Testis (tissue), 3 donors: ENCODE results near the gene PPM1H. TPM values are rescaled to one million over a fixed set of nuclear protein-coding genes. Genes with fewer than 3 reads are reported as not detected.

Experiments used
- DNase-seq: peaks from one replicate; pipeline ENCODE4 v3.0.0-alpha.2; 2019
- H3K27ac ChIP-seq, 2 donors: fragments of 200-600 bp; sonication (generic); one replicate each; pipeline ENCODE4 v1.5.1; 2019
- H3K27me3 ChIP-seq: fragments of 200-600 bp; sonication (generic); one replicate; pipeline ENCODE4 v1.5.1; 2019
- H3K36me3 ChIP-seq: fragments of 200-600 bp; sonication (generic); one replicate; pipeline ENCODE4 v1.5.1; 2017; ENCODE audit warnings: low read depth; ENCODE audit errors: missing control alignments
- H3K4me1 ChIP-seq: fragments of 200-600 bp; sonication (generic); one replicate; pipeline ENCODE4 v1.5.1; 2019
- H3K4me3 ChIP-seq, 2 donors: fragments of 200-600 bp; sonication (generic); one replicate each; pipeline ENCODE4 v1.5.1; 2017 to 2019
- H3K9me3 ChIP-seq: fragments of 200-600 bp; sonication (generic); one replicate; pipeline ENCODE4 v1.5.1; 2017
- CTCF ChIP-seq, 3 experiments: fragments of 450-650 bp in 2 of 3; fragments of 200-600 bp in 1 of 3; sonication (generic) in 1 of 3; IDR thresholded peaks; one replicate each; pipeline ENCODE4 v1.5.1; 2016 to 2019; ENCODE audit warnings: antibody characterized with exemption in 3 of 3, mild to moderate bottlenecking in 2 of 3, moderate library complexity in 1 of 3
- POLR2A ChIP-seq: fragments of 450-650 bp; IDR thresholded peaks from one replicate; pipeline ENCODE4 v1.6.1; 2017; ENCODE audit warnings: antibody characterized with exemption, mild to moderate bottlenecking, moderate library complexity
- WGBS, 2 donors: methylation state at CpG; one replicate each; pipeline ENCODE4 v1.1.5; 2018; 5-methylcytosine and 5-hydroxymethylcytosine counted together
- intact Hi-C: fragments of 100-400 bp; cut with DNase I; formaldehyde crosslinking; loops from one replicate; pipeline ENCODE4 v1.15.1; 2023; ENCODE audit warnings: low total_unique reads
- polyA plus RNA-seq: library from polyadenylated mRNA; stranded (reverse); fragments of 350-450 nt; fragmentation: Illumina TruSeq; extraction: RNeasy Lipid Tissue Mini Kit (QIAGEN cat#74804); gene quantifications from one replicate; pipeline ENCODE4 v1.2.3, GENCODE V29; 2014; ENCODE audit warnings: low read depth, low replicate concordance; ENCODE audit not compliant: insufficient read depth
- total RNA-seq, 2 donors: library from RNA; depleted of rRNA; stranded (reverse); fragments of >200 nt; gene quantifications; one replicate each; pipeline ENCODE4 v1.2.3, GENCODE V29; 2016

The PPM1H gene
- total and polyA plus RNA-seq, 3 donors from 2014 or later, result 2.5 to 9.1 (median 2.7) TPM

- Histone ChIP-seq H3K36me3 (no peaks in the 10 kb centered on the region), H3K4me3 (no peak overlapping the region), H3K27ac (no peak overlapping the region), H3K4me1 (no peaks in the 10 kb centered on the region), H3K27me3 (no peaks in the 10 kb centered on the region), H3K9me3 (no peaks in the 10 kb centered on the region)
- TF ChIP-seq CTCF (IDR thresholded peaks at IDR 0.05), result no peak
- no peak for TF ChIP-seq POLR2A
- 60 to 80% methylated on average over 4 of the region's 4 CpGs for WGBS, 2 donors
- intact Hi-C loops, result loop anchor here (5.0 kb wide), 1 partner anchor 361 kb away; no protein-coding TSS in a partner anchor
- no peak for DNase-seq
These were observed 132.0 kb downstream of the PPM1H start for GRCh38 chr12:62802984-62803383.

GRCh38 chr12:62802321-62802720, 132.6 kb downstream of the PPM1H start:
- Histone ChIP-seq H3K4me3 (no peak overlapping the region), H3K36me3 (no peaks in the 10 kb centered on the region), H3K4me1 (no peaks in the 10 kb centered on the region), H3K27ac (no peak overlapping the region), H3K27me3 (no peaks in the 10 kb centered on the region), H3K9me3 (no peaks in the 10 kb centered on the region)
- DNase-seq, result no peak
- TF ChIP-seq CTCF (IDR thresholded peaks at IDR 0.05), result no peak
- TF ChIP-seq POLR2A, result no peak
- 86 to 89% methylated on average over 7 of the region's 7 CpGs for WGBS, 2 donors
- intact Hi-C loops, result loop anchor here (5.0 kb wide), 1 partner anchor 360 kb away; no protein-coding TSS in a partner anchor

DNA sequence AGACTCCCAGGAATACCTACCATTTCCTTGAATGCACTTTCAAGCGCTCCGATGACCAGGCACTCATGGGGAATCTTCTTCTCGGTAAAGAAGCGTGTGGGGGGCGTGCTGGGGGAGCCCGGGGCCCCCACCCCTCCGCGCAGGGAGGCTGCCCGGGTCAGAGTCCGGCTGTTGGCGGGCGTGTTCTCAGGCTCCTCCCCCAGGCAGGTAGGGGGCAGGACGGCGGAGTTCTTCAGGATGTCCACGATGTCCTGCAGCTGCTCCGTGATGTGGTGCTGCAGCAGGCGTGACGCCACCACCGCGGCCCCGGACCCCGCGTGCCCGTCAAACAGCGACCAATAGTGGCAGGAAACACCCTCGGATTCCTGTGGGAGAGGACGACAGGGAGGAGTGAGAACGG, 133.2 kb downstream of the PPM1H start:
- H3K27ac ChIP-seq, result no peak overlapping the region
- H3K9me3 ChIP-seq, result no peaks in the 10 kb centered on the region
- H3K36me3 ChIP-seq, result no peaks in the 10 kb centered on the region
- TF ChIP-seq CTCF (IDR thresholded peaks at IDR 0.05) (no peak), POLR2A (no peak)
- no peaks in the 10 kb centered on the region for H3K4me1 ChIP-seq
- H3K27me3 ChIP-seq, result no peaks in the 10 kb centered on the region
- WGBS, 2 donors, result 67 to 72% methylated on average over 12 to 28 of the region's 28 CpGs
- peak overlapping the region in 1 of 2 donors; percentile 22 for H3K4me3 ChIP-seq
- intact Hi-C loops, result loop anchor here (5.0 kb wide), 1 partner anchor 359 kb away; no protein-coding TSS in a partner anchor
- DNase-seq, result no peak

DNA sequence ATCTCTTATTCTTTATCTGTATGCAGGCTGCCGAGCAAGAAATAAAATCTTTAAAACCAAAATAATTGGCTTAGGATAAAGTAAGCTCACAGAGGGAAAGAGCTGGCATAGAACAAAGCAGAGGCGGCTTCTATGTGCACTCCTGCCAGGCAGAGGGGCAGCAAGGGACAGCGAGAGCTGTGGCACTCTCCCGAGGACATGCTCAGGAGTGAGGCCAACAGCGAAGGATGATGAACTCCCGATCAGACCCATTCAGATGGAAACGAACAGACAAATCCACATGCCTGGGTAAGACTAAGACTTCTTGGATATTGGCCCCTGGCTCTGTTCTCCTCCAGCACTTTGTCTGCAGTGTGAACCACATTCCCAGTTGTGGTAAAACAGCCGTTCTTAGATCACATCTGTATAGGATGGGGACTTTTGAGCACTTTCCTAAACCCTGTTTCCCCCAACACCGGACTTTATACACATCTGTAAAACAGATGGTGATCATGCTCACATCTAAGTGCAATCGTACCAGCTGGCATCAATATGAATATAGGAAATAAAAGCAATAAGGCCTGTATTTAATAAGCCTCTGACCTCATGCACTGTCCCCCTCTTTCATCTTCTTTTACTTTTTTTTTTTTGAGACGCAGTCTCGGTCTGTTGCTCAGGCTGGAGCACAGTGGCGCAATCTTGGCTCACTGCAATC, 134.1 kb downstream of the PPM1H start:
- TF ChIP-seq CTCF (IDR thresholded peaks at IDR 0.05) (no peak), POLR2A (no peak)
- H3K9me3 ChIP-seq, result no peaks in the 10 kb centered on the region
- no peaks in the 10 kb centered on the region for H3K4me1 ChIP-seq
- no peak for DNase-seq
- WGBS, 2 donors, result 76 to 80% methylated on average over 13 of the region's 13 CpGs
- no peak overlapping the region for H3K27ac ChIP-seq
- no peaks in the 10 kb centered on the region for H3K27me3 ChIP-seq
- intact Hi-C loops, result loop anchor here (5.0 kb wide), 1 partner anchor 359 kb away; no protein-coding TSS in a partner anchor
- no peak overlapping the region for H3K4me3 ChIP-seq
- no peaks in the 10 kb centered on the region for H3K36me3 ChIP-seq
